Fibroblast of villous mesenchyme (primary cell): Measurements from ENCODE around the gene FYN. TPM values are rescaled to one million over a fixed set of nuclear protein-coding genes. Genes with fewer than 3 reads are reported as not detected.

Source experiments
- DNase-seq: peaks from one replicate; pipeline ENCODE4 v3.0.0-alpha.2; 2010; ENCODE audit warnings: low read depth
- H3K4me3 ChIP-seq: 2 replicates; pipeline ENCODE4 v1.5.1; 2011; ENCODE audit warnings: low read depth, mild to moderate bottlenecking, low read length
- CTCF ChIP-seq: IDR thresholded peaks from 2 replicates; pipeline ENCODE4 v1.5.1; 2012; ENCODE audit warnings: low read depth, mild to moderate bottlenecking, low read length; ENCODE audit not compliant: insufficient read depth
- total RNA-seq: library from RNA; depleted of rRNA; stranded (reverse); fragments of >200 nt; gene quantifications from 2 replicates; pipeline ENCODE4 v1.2.3, GENCODE V29; 2012

The FYN gene
- total RNA-seq, 1 donor, result 26.8 TPM

GRCh38 chr6:111781041-111781708 lies 92.1 kb downstream of the FYN start:
- peak; percentile 96 for DNase-seq
- no peak for TF ChIP-seq CTCF

GRCh38 chr6:111780393-111780792 lies 92.9 kb downstream of the FYN start:
- TF ChIP-seq CTCF, result no peak
- no peak overlapping the region for H3K4me3 ChIP-seq
- no peak for DNase-seq

More at GRCh38 chr6:111781041-111781708, 92.1 kb downstream of the FYN start:
- H3K4me3 ChIP-seq, result no peak overlapping the region

- DNase-seq, result no peak
- no peak overlapping the region for H3K4me3 ChIP-seq
- TF ChIP-seq CTCF, result no peak
Observed at GRCh38 chr6:111779660-111780059, 93.6 kb downstream of the FYN start.

GRCh38 chr6:111779031-111779430 lies 94.2 kb downstream of the FYN start:
- no peak overlapping the region for H3K4me3 ChIP-seq
- no peak for TF ChIP-seq CTCF

GRCh38 chr6:111777357-111777756 lies 95.9 kb downstream of the FYN start:
- peak; percentile 32 for TF ChIP-seq CTCF
- peak; percentile 45 for DNase-seq
- H3K4me3 ChIP-seq, result no peak overlapping the region

More at GRCh38 chr6:111779031-111779430, 94.2 kb downstream of the FYN start:
- no peak for DNase-seq

- DNase-seq, result peak; percentile 86
- H3K4me3 ChIP-seq, result no peak overlapping the region
- no peak for TF ChIP-seq CTCF
Observed at GRCh38 chr6:111776236-111777221, 96.7 kb downstream of the FYN start.
